DMS153 treated with DMSO at 0.1 percent for 48 hours (cell line): ENCODE results near the gene GDF15.

Experiments used
- DNase-seq: peaks from one replicate; lab custom pipeline; 2025; ENCODE audit not compliant: unreplicated experiment; lab: John Stamatoyannopoulos, UW

GDF15 gene

GRCh38 chr19:18428787-18429674 lies 43.1 kb downstream of the GDF15 start:
- peak; percentile 80 for DNase-seq

GRCh38 chr19:18429717-18430416 lies 43.9 kb downstream of the GDF15 start:
- DNase-seq: no peak

DNA sequence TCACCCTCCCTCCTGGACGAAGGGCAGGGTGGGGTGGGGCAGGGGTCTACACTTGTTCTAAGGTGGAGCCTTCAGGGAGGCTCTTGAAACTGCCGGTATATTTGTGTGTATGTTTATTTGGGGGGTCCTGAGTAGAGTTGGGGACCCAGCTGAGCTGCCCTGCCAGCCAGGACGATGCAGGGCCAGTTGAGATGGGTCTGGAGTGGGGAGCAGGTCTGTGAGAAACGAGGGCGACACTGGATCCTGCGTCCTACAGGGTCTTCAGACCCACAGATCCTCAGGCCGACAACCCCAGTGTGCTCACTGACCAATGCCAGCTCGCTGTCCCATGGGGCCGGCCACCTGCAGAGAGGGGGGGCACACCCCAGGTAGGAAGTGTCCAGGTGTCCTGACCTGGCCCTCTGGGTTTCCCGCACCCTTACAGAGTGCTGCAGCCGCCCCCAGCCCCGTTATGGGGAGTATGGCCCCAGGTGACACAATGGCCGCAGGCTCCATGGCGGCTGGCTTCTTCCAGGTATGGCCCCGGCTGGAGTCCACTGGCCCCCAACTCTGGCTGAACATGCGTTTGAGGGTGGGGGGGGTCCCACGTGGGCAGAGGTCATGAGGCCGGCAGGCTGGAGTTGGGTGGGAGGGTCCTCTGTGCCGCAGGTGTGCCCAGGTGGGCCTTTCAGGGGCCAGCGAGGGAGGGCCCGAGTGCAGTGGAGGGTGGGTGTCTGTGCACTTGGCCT lies 44.6 kb downstream of the GDF15 start:
- DNase-seq: no peak

DNA sequence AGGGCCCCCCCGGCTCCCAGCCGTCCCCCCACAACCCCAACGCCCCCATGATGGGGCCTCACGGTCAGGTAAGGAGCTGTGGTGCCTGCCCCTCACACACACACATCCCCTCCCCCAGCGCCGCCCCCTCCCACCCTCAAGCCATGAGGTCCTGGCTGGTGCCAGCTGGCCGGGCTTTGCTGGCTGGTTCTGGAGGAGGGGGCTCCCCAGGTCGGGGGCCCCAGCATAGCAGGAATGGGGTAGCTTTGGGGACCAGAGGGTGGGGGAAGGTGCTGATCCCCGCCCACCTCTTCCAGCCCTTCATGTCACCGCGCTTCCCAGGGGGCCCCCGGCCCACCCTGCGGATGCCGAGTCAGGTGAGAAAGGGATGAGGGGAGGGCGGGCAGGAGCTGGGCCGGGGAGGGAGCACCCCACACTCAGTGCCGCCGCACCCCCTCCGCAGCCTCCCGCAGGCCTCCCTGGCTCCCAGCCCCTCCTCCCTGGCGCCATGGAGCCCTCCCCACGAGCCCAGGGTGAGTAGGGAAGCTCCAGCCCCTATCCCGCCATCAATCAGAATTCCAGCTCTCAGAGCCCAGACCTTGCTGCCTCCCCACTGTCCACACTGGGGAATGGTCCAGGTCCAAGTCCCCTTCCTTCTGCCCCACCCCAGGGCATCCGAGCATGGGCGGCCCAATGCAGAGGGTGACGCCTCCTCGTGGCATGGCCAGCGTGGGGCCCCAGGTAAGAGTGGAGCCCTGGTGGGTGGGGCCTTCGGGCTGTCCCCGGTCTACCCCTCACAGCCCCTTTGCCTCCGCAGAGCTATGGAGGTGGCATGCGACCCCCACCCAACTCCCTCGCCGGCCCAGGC lies 45.6 kb downstream of the GDF15 start:
- no peak for DNase-seq

DNA sequence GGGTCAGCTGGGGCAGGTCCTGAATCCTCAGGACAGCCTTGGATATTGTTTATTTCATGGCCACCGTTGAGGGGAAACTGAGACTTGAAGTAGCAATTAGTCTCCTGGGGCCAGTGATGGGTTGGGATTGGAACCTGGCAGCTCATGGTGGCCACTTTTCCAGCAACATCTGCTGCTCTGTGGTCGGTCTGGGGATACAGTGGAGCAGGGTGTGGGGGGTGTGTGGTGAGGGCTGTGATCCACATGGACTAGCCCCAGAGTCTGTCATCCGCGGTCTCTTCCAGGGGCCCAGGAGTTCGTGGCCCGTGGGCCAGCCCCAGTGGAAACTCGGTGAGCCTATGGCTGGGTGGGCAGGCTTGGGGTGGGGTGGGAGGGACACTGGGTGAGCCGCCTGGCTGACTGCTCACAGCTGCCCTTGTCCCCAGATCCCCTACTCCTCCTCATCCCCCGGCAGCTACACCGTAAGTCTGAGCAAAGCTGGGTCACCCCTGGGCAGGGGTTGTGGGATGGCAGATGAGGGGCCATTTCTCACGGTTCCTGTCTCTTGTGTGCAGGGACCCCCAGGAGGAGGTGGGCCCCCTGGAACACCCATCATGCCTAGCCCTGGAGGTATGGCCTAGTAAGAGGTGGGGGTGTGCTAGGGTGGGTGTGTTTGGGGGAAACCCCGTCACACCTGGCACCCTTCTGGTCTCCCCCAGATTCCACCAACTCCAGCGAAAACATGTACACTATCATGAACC lies 46.5 kb downstream of the GDF15 start:
- DNase-seq: no peak

GRCh38 chr19:18433015-18433691 lies 47.2 kb downstream of the GDF15 start:
- DNase-seq: no peak

DNA sequence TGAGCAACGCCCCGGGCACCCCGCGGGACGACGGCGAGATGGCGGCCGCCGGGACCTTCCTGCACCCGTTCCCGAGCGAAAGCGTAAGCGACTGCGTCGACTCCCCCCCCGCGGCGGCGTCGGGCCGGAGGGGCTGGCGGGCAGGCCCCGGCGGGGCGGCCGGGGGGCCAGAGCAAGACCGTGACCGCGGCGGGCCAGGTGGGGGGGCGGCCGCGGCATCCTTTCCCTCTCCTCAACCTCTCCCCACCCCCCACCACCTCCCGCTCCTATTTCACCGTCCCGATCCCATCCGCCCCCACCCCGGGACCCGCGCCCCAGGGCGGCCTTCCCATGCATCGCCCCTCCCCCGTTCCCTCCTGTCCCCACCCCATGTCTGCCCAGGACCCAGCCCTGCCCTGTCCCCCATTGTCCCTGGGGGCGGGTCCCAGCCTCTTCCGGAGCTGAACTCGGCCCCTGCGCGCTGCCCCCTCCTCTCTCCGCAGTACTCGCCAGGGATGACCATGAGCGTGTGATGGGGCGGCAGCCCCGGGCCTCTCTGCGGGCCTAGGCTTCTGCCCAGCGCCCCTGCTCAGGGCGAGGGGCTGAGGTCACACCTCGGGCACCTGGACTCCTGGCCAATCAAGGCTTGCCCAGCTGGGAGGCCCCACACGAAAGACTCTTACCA lies 47.9 kb downstream of the GDF15 start:
- no peak for DNase-seq

- no peak for DNase-seq
Measured at GRCh38 chr19:18434411-18435175, 48.6 kb downstream of the GDF15 start.

DNA sequence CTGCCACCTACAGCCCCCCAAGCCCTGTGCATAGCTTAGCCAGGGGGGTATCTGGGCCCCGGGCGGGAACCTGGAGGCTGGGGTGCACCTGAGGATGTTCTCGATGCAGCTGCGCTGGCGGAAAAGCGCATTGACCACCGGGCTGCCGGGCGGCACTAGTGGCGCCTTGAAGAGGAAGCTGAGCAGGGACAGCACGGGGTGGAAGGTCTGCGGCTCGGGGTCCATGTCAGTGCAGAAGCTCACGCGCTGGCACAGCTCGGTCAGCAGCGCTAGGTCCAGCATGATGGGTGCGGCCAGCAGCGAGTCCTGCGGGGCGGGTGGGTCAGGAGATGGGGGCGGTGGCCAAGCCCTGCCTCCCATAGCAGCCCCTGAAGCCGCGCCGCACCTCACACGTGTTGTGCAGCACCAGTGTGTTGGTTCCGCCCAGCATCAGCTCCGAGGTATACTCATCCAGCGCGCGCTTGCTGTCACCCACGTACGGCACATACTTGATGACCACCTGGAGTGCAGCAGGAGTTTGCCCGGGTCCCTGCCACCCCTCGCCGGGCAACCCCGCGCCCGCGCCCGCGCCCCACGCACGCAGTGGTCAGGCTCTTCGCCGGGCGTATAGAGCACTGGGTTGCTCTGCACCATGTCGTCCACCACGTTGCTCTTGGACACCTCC lies 49.4 kb downstream of the GDF15 start:
- no peak for DNase-seq

- DNase-seq: no peak
Measured at GRCh38 chr19:18435842-18436670, 50.1 kb downstream of the GDF15 start.

DNA sequence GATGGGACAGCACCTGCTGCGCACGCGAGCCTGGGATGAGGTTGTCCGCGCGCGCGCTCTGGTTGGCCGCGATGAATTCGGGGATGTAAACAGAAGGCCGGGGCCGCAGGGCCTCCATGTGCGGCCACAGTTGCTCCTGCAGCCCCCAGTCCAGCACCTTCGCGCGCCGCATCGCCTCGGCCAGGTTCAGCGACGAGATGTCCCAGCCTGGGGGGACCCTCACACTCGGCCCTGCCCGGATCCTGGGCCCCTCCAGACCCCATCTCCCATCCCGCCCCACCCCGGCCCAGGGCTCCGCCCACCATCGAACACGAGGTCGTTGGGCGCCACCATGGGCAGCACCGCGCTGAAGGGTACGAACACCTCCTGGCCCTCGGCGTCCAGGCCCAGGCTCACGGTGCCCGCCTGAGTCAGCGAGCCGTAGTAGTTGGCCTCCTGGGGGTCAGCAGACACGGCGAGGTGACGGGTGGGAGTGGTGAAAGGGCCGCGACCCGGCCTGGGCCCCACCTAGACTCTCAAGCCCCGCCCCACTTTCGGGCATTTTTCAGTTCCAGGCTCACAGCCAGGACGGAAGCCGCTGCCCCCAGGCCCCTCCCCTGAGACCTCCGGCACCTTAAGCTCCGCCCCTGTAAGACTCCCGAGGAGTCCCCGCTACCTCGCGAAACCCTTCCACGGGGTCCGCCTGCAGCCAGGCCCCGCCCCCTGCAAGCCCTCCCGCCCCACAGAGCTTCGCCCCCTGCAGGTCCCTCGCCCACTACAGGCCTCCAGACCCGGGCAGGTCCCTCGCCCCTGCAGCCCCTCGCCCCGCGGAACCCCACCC lies 50.9 kb downstream of the GDF15 start:
- peak; percentile 68 for DNase-seq

GRCh38 chr19:18437491-18438330 lies 51.8 kb downstream of the GDF15 start, which contains the start of gene ISYNA1:
TSS of gene ISYNA1 (minus strand) at chr19:18438133. CDS start at chr19:18437979, 154 bp downstream.
- DNase-seq: no peak

- no peak for DNase-seq
Measured at GRCh38 chr19:18438331-18439024, 52.5 kb downstream of the GDF15 start.
